ENCODE data around the gene PRR15L.

GRCh38 chr17:47998044-47998443 is 40.4 kb upstream of the PRR15L start:
- TF ChIP-seq, protein P1, sequence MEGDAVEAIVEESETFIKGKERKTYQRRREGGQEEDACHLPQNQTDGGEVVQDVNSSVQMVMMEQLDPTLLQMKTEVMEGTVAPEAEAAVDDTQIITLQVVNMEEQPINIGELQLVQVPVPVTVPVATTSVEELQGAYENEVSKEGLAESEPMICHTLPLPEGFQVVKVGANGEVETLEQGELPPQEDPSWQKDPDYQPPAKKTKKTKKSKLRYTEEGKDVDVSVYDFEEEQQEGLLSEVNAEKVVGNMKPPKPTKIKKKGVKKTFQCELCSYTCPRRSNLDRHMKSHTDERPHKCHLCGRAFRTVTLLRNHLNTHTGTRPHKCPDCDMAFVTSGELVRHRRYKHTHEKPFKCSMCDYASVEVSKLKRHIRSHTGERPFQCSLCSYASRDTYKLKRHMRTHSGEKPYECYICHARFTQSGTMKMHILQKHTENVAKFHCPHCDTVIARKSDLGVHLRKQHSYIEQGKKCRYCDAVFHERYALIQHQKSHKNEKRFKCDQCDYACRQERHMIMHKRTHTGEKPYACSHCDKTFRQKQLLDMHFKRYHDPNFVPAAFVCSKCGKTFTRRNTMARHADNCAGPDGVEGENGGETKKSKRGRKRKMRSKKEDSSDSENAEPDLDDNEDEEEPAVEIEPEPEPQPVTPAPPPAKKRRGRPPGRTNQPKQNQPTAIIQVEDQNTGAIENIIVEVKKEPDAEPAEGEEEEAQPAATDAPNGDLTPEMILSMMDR (IDR thresholded peaks at IDR 0.05), result no peak
- no peak for TF ChIP-seq POLR2A (IDR thresholded peaks at IDR 0.05)

All from adrenal gland (tissue), 5 donors.